ENCODE results near the gene ARSI. TPM values are rescaled to one million over a fixed set of nuclear protein-coding genes. Genes with fewer than 3 reads are reported as not detected.

The ARSI gene
- total RNA-seq, 1 experiment from 2014 or later, result 0.28 TPM

GRCh38 chr5:150306775-150307174, 4.1 kb upstream of the ARSI start:
- Histone ChIP-seq H3K27me3 (no peaks in the 10 kb centered on the region), H3K4me1 (peaks cover 27% of the 10 kb centered on the region), H3K4me3 (no peak overlapping the region), H3K9me3 (replicated peaks) (no peaks in the 10 kb centered on the region), H3K27ac (no peak overlapping the region), H3K36me3 (no peaks in the 10 kb centered on the region)
- no peak for DNase-seq

DNA sequence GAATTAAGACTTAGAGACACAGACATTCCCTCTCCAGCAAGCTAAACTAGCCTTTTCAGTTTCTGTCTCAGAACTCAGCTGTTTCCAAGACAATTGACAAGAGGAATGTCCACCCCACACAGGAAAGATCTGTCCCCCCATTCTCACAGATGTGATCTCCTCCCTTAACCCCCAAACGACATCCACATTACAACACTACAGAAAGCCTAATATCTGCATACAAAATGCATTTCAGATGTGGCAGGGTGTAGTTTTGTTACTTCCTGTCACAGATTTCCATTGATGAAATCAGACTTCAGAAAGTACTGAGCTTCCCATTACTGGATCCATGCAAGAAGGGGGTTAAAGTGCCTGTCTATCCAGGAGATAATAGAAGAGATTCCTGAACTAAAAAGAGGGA, 2.9 kb upstream of the ARSI start:
- DNase-seq, result no peak
- Histone ChIP-seq H3K9me3 (replicated peaks) (no peaks in the 10 kb centered on the region), H3K27me3 (no peaks in the 10 kb centered on the region), H3K36me3 (no peaks in the 10 kb centered on the region), H3K4me3 (no peak overlapping the region), H3K4me1 (peaks cover 31% of the 10 kb centered on the region), H3K27ac (no peak overlapping the region)

- Histone ChIP-seq H3K4me1 (peaks cover 28% of the 10 kb centered on the region), H3K27me3 (no peaks in the 10 kb centered on the region), H3K27ac (no peak overlapping the region), H3K36me3 (no peaks in the 10 kb centered on the region), H3K9me3 (replicated peaks) (no peaks in the 10 kb centered on the region), H3K4me3 (no peak overlapping the region)
- no peak for DNase-seq
These were observed 2.4 kb upstream of the ARSI start for GRCh38 chr5:150305095-150305494.

GRCh38 chr5:150304481-150305081, 1.9 kb upstream of the ARSI start:
- DNase-seq, result no peak
- Histone ChIP-seq H3K9me3 (replicated peaks) (no peaks in the 10 kb centered on the region), H3K27me3 (no peaks in the 10 kb centered on the region), H3K4me1 (peaks cover 28% of the 10 kb centered on the region), H3K36me3 (no peaks in the 10 kb centered on the region), H3K27ac (no peak overlapping the region), H3K4me3 (no peak overlapping the region)

- Histone ChIP-seq H3K4me3 (no peak overlapping the region), H3K27ac (no peak overlapping the region), H3K27me3 (no peaks in the 10 kb centered on the region), H3K4me1 (peaks cover 28% of the 10 kb centered on the region), H3K36me3 (no peaks in the 10 kb centered on the region), H3K9me3 (replicated peaks) (no peaks in the 10 kb centered on the region)
- DNase-seq, result no peak
These were observed 1.1 kb upstream of the ARSI start for GRCh38 chr5:150303660-150304386.

DNA sequence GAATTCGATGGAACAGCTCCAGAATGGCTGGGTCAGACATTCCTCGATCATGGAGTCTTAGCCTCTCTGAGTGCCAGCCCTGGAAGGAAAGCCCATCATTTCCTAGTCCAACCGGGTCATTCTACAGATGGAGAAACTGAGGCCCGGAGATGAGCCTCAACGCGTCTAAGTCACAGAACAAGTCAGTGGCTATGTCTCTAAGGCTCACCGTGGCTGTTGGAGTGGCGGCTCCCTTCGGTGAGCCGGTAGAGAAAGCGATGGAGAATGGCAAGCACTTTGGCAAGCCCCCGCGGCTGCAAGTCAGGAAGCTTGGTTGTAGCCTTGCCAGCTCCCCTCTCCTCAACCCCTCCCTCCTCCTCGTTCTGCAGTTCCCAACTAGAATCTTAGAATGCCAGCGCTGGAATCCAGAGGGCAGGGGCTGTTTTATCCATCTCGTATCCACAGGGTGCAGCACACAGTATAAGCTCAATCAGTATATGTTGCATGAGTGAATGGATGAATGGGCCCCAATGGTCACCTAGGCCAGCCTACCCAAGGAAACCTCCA, 438 bp upstream of the ARSI start:
- no peak overlapping the region for H3K27ac ChIP-seq
- H3K9me3 ChIP-seq (replicated peaks), result no peaks in the 10 kb centered on the region
- DNase-seq, result no peak
- no peaks in the 10 kb centered on the region for H3K27me3 ChIP-seq
- H3K4me3 ChIP-seq, result no peak overlapping the region
- H3K36me3 ChIP-seq, result no peaks in the 10 kb centered on the region
- peaks cover 27% of the 10 kb centered on the region for H3K4me1 ChIP-seq

DNA sequence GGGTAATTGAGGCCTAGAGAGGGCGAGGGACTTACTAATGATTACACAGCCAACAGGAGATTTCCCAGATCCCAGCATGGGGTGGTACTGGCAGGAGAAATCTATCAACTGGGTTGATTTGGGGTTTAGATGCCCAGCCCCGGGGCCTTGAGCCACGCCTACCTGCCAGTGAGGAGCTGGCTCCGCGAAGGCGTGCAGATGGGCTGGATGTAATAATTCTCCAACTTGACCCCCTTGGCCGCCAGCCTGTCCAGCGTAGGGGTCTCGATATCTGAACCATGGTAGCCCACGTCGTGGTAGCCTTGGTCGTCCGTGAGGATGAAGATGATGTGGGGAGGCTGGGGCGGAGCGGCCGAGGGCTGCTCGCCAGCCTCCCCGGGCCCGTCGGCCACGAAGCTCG, 804 bp downstream of the ARSI start:
- no peaks in the 10 kb centered on the region for H3K9me3 ChIP-seq (replicated peaks)
- no peak overlapping the region for H3K27ac ChIP-seq
- no peak overlapping the region for H3K4me3 ChIP-seq
- no peaks in the 10 kb centered on the region for H3K36me3 ChIP-seq
- peaks cover 27% of the 10 kb centered on the region for H3K4me1 ChIP-seq
- no peak for DNase-seq
- no peaks in the 10 kb centered on the region for H3K27me3 ChIP-seq

DNA sequence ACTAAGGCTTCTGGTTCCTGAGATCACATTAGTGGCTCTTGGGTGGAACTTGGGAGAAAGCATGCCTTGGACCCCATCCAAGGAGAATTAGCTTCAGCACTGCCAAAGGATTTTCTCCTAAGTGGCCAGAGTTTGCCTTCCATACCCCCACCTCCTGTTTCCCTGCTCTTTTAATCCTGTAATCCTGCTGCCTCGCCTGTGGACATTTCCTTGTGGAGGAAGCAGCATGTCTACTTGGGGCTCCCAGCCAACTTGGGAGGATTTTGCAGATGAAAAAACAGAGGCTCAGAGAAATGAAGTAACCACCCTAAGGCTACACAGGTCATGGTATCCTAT, 1.6 kb downstream of the ARSI start:
- Histone ChIP-seq H3K4me3 (no peak overlapping the region), H3K27me3 (no peaks in the 10 kb centered on the region), H3K9me3 (replicated peaks) (no peaks in the 10 kb centered on the region), H3K27ac (no peak overlapping the region), H3K36me3 (no peaks in the 10 kb centered on the region), H3K4me1 (peaks cover 27% of the 10 kb centered on the region)
- peak; percentile 40 to 68 for DNase-seq

GRCh38 chr5:150300496-150301169, 2.1 kb downstream of the ARSI start:
- H3K4me1 ChIP-seq, result peaks cover 27% of the 10 kb centered on the region
- peak in 1 of 2 experiments; percentile 29 for DNase-seq
- no peaks in the 10 kb centered on the region for H3K27me3 ChIP-seq
- H3K9me3 ChIP-seq (replicated peaks), result no peaks in the 10 kb centered on the region
- H3K27ac ChIP-seq, result no peak overlapping the region
- H3K4me3 ChIP-seq, result no peak overlapping the region
- no peaks in the 10 kb centered on the region for H3K36me3 ChIP-seq

- Histone ChIP-seq H3K36me3 (no peaks in the 10 kb centered on the region), H3K9me3 (replicated peaks) (no peaks in the 10 kb centered on the region), H3K4me1 (peaks cover 34% of the 10 kb centered on the region), H3K27me3 (no peaks in the 10 kb centered on the region), H3K4me3 (no peak overlapping the region), H3K27ac (no peak overlapping the region)
- no peak for DNase-seq
These were observed 3.0 kb downstream of the ARSI start for GRCh38 chr5:150299571-150300327.

DNA sequence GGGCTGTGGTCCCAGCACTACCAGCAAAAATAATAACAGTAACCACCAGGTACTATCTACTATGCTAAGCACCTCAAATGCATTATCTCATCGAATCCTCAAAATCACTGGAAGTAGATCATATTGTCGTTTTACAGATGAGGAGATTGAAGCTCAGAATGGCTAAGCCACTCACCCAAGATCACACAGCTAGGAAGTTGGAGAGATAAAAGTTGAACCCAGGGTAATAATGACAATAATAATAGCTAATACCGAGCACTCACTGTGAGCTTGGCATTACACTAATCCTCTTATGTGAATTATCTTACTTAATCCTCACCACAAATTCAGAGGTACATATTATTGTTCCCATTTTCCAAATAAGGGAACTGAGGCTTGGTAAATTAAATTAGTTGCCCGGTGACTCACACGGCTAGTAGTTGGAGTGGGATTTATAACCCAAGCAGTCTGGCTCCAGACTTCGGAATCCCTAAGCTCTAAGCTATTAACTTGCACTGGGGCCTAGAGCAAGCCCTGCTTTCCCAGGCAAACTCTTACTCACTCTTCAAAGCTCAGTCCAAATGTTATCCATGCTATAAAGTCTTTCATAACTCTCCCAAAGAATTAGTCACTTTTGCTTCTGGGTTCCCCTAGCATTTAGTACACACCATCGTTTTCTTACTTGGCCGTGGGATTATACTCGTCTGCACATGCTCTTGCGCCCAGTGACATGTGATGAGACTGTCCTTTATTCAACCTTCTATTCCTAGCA, 3.8 kb downstream of the ARSI start:
- H3K27ac ChIP-seq, result no peak overlapping the region
- no peaks in the 10 kb centered on the region for H3K27me3 ChIP-seq
- H3K36me3 ChIP-seq, result no peaks in the 10 kb centered on the region
- H3K9me3 ChIP-seq (replicated peaks), result no peaks in the 10 kb centered on the region
- H3K4me3 ChIP-seq, result no peak overlapping the region
- no peak for DNase-seq
- peaks cover 34% of the 10 kb centered on the region for H3K4me1 ChIP-seq

- Histone ChIP-seq H3K4me3 (no peak overlapping the region), H3K36me3 (no peaks in the 10 kb centered on the region), H3K27me3 (no peaks in the 10 kb centered on the region; the same call in 1 of the 2 replicates), H3K4me1 (peaks cover 34% of the 10 kb centered on the region), H3K9me3 (replicated peaks) (no peaks in the 10 kb centered on the region), H3K27ac (no peak overlapping the region)
- no peak for DNase-seq
These were observed 4.6 kb downstream of the ARSI start for GRCh38 chr5:150297934-150298595.

DNA sequence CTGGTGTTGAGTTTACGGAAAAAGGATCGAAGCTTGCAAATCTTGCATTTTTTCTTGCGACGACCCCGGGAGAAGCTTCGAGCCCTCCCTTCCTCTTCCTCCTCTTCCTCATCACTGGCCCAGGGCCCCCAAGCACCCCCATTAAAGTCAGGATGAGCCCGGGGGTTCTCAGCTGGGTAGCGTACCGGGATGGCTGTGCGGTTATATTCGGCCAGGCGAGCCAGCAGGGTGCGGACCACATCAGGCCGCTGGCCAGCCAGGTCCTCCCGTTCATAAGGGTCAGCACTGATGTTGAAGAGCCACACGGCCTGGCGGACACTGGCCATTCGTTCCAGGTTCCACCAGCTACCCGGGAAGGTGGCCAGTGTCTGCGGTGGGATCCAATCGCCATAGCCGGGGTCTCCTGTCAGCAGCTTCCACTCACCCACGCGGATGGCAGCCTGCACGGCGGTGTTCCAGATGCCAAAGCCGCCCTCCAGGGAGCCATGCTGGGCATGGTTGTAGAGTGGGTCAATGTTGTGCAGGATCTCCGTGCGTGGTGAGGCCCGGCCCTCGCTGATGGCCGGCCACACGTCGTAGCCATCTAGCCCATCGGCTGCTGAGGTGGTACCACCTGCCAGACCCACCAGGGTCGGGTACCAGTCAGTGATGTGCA, 5.3 kb downstream of the ARSI start:
- Histone ChIP-seq H3K36me3 (no peaks in the 10 kb centered on the region), H3K27ac (no peak overlapping the region), H3K9me3 (replicated peaks) (no peaks in the 10 kb centered on the region), H3K27me3 (no peaks in the 10 kb centered on the region; the same call in 1 of the 2 replicates), H3K4me1 (peaks cover 34% of the 10 kb centered on the region), H3K4me3 (no peak overlapping the region)
- no peak for DNase-seq
